Measurements from ENCODE around the gene RIMBP2. TPM values are rescaled to one million over a fixed set of nuclear protein-coding genes. Genes with fewer than 3 reads are reported as not detected.

The RIMBP2 gene
- polyA plus RNA-seq, 1 donor from 2014 or later = 14.6 TPM

DNA sequence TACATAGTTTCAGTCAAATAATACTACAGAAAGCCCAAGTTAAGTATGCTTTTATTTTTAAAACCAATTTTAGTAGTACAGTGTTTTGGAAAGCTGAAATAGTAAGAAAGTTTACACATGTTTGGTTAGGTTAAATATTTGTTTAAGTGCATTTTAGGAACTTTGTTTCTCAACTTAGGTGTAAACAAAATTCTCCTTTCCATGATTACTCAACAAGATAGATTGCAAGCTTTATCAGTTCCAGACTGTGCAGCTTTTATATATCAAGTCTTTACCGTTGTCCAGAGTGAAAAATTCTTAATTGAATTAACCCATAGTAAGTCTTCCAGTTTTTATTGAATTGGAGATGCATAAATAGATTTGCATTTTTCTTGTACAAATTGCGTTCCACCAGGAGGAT, 333.3 kb downstream of the RIMBP2 start:
- H3F3A ChIP-seq (ENCODE audit: insufficient read depth, low read length, poor library complexity, severe bottlenecking) = no peaks in the 10 kb centered on the region
- H3K9ac ChIP-seq (ENCODE audit: low read length) = no peak overlapping the region
- no peaks in the 10 kb centered on the region for H3K79me2 ChIP-seq (replicated peaks; ENCODE audit: insufficient read depth, low read length)
- no peak overlapping the region for H3K4me3 ChIP-seq (ENCODE audit: low read length)
- no peaks in the 10 kb centered on the region for H3K27me3 ChIP-seq (ENCODE audit: insufficient read depth, low read depth, low read length)
- H3K27ac ChIP-seq (ENCODE audit: low read length) = no peak overlapping the region
- H3K9me2 ChIP-seq (ENCODE audit: insufficient read depth, low read length) = no peaks in the 10 kb centered on the region
- H3K9me3 ChIP-seq (ENCODE audit: low read length) = no peaks in the 10 kb centered on the region
- H2AFZ ChIP-seq (ENCODE audit: low read depth, low read length) = no peak overlapping the region
- H3K36me3 ChIP-seq (ENCODE audit: insufficient read depth, low read length) = no peaks in the 10 kb centered on the region
- no peak overlapping the region for H3K4me2 ChIP-seq (ENCODE audit: low read length)
- H4K20me1 ChIP-seq (ENCODE audit: insufficient read depth) = no peaks in the 10 kb centered on the region
- TF ChIP-seq TAF1 (IDR thresholded peaks at IDR 0.05; ENCODE audit: low read depth) (no peak), EP300 (conservative IDR thresholded peaks at IDR 0.05; ENCODE audit: poor library complexity, severe bottlenecking) (no peak), MXI1 (conservative IDR thresholded peaks at IDR 0.05; ENCODE audit: poor library complexity, severe bottlenecking) (no peak), POLR2AphosphoS5 (IDR thresholded peaks at IDR 0.05) (no peak), SMC3 (conservative IDR thresholded peaks at IDR 0.05; ENCODE audit: poor library complexity) (no peak), CTCF (IDR thresholded peaks at IDR 0.05; ENCODE audit: poor library complexity, severe bottlenecking) (no peak), RAD21 (conservative IDR thresholded peaks at IDR 0.05) (no peak), EZH2 (IDR thresholded peaks at IDR 0.05; ENCODE audit: borderline replicate concordance, insufficient read depth, low read length, poor library complexity, severe bottlenecking) (no peak)
- TF ChIP-seq, protein P1, sequence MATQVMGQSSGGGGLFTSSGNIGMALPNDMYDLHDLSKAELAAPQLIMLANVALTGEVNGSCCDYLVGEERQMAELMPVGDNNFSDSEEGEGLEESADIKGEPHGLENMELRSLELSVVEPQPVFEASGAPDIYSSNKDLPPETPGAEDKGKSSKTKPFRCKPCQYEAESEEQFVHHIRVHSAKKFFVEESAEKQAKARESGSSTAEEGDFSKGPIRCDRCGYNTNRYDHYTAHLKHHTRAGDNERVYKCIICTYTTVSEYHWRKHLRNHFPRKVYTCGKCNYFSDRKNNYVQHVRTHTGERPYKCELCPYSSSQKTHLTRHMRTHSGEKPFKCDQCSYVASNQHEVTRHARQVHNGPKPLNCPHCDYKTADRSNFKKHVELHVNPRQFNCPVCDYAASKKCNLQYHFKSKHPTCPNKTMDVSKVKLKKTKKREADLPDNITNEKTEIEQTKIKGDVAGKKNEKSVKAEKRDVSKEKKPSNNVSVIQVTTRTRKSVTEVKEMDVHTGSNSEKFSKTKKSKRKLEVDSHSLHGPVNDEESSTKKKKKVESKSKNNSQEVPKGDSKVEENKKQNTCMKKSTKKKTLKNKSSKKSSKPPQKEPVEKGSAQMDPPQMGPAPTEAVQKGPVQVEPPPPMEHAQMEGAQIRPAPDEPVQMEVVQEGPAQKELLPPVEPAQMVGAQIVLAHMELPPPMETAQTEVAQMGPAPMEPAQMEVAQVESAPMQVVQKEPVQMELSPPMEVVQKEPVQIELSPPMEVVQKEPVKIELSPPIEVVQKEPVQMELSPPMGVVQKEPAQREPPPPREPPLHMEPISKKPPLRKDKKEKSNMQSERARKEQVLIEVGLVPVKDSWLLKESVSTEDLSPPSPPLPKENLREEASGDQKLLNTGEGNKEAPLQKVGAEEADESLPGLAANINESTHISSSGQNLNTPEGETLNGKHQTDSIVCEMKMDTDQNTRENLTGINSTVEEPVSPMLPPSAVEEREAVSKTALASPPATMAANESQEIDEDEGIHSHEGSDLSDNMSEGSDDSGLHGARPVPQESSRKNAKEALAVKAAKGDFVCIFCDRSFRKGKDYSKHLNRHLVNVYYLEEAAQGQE (IDR thresholded peaks at IDR 0.05; ENCODE audit: borderline replicate concordance) = no peak

DNA sequence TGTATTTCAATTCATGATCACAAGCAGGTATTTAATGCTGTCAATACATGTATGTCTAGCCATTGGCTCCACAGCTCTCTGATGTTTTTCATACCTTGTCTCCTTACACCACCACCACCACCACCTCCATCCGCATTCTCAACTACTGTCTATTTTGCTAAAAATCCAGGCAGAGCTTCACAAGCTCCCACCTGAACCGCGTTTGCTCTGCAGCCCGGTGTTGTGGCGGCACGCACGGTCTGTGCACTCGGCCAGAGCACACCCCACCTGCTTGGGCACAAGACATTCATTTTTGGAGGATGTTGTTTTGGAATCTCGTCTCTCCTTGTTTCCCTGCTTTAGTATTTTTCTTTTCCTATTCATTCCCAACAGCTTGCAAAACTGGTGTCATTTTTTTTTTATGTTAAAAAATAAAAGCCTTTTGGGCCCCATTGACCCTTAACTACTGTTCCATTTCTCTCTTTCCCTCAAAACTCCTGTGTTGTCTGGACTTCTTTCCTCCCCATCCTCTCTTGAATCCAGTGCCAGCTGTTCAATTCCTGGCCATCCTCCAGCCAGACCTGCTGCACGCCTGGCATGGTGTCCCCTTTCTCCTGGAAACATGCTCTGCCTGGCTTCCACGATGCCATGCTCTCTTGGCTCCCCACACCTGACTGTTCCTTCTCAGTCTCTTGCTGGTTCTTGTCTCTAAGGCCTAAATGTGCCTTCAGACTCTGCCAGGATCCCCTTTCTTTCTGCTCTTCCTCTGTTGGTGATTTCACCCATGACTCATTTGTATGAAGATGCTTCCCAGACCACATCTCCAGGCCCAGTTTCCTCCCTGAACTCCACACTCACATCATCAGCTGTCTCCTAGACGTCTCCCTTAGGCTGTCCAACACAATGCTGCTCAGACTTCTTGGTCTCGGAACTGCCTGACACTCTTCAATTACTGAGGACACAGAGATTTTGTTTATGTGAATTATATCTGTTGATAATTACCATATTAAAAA, 340.5 kb downstream of the RIMBP2 start:
- Histone ChIP-seq H3K36me3 (ENCODE audit: insufficient read depth, low read length) (no peaks in the 10 kb centered on the region), H3K27ac (ENCODE audit: low read length) (no peak overlapping the region), H3K27me3 (ENCODE audit: insufficient read depth, low read depth, low read length) (no peaks in the 10 kb centered on the region), H3K4me2 (ENCODE audit: low read length) (no peak overlapping the region), H3K79me2 (replicated peaks; ENCODE audit: insufficient read depth, low read length) (no peaks in the 10 kb centered on the region), H3K9me3 (ENCODE audit: low read length) (no peaks in the 10 kb centered on the region), H3K9ac (ENCODE audit: low read length) (no peak overlapping the region), H3K9me2 (ENCODE audit: insufficient read depth, low read length) (no peaks in the 10 kb centered on the region), H3K4me3 (ENCODE audit: low read length) (no peak overlapping the region), H2AFZ (ENCODE audit: low read depth, low read length) (no peak overlapping the region), H4K20me1 (ENCODE audit: insufficient read depth) (no peaks in the 10 kb centered on the region), H3F3A (ENCODE audit: insufficient read depth, low read length, poor library complexity, severe bottlenecking) (no peaks in the 10 kb centered on the region)
- TF ChIP-seq, protein P1 (IDR thresholded peaks at IDR 0.05; ENCODE audit: borderline replicate concordance) = no peak
- TF ChIP-seq POLR2AphosphoS5 (IDR thresholded peaks at IDR 0.05) (no peak), EP300 (conservative IDR thresholded peaks at IDR 0.05; ENCODE audit: poor library complexity, severe bottlenecking) (no peak), RAD21 (conservative IDR thresholded peaks at IDR 0.05) (no peak)

Measured in neural cell (in vitro differentiated cells).